HCT116 (cell line): Measurements from ENCODE around the gene ACTR3C. TPM values are rescaled to one million over a fixed set of nuclear protein-coding genes. Genes with fewer than 3 reads are reported as not detected.
A peak's percentile ranks its signal among the peaks of the same experiment; 100 is the strongest.
"Not testable (repeated sequence)": the region's sequence is repeated elsewhere in the genome, so short reads cannot be mapped to it uniquely, and the experiment has no call there.

Experiments used
- ATAC-seq: fragments of 200-7000 bp; cut with Tn5 transposase; 2 replicates; pipeline ENCODE4 v1.9.1; 2020; ENCODE audit warnings: mild to moderate bottlenecking, moderate library complexity
- BruUV-seq: library from RNA; stranded (reverse); fragments of 400-500 nt; replicated peaks from 2 replicates; lab custom pipeline; 2021; lab: Mats Ljungman, UMichigan
- CTCF ChIA-PET: fragments of 300-600 bp; sonication (Branson Sonifier 250); formaldehyde crosslinking; loops from one replicate; lab custom pipeline; 2021; ENCODE audit warnings: antibody characterized with exemption; lab: Charles Lee
- POLR2A ChIA-PET: fragments of 300-600, 350-600 bp; sonication (Branson Sonifier 250); formaldehyde crosslinking; loops from one replicate; lab custom pipeline; 2021; ENCODE audit warnings: antibody characterized with exemption; lab: Charles Lee
- RAD21 ChIA-PET, 2 experiments: fragments of 300-600 bp; sonication (Branson Sonifier 250); formaldehyde crosslinking; loops; one replicate each; lab custom pipeline; 2023; ENCODE audit warnings: low total read pairs in 2 of 2; ENCODE audit not compliant: uncharacterized antibody in 2 of 2, unreplicated experiment in 2 of 2, low non-redundant PET in 1 of 2; lab: Charles Lee
- DNase-seq: peaks from one replicate; pipeline ENCODE4 v3.0.0-alpha.2; 2010; ENCODE audit warnings: low read depth, low spot score
- H2AFZ ChIP-seq: fragments of 200-600 bp; shearing (Covaris generic), sonication (generic); 2 replicates; pipeline ENCODE4 v1.6.1; 2017; ENCODE audit warnings: low read depth, mixed run types, mixed read lengths, antibody characterized with exemption, low read length; ENCODE audit not compliant: poor library complexity, severe bottlenecking
- H3K27ac ChIP-seq: 2 replicates; pipeline ENCODE4 v1.5.1; 2012; ENCODE audit warnings: low read depth, low read length
- H3K27me3 ChIP-seq: fragments of 200-600 bp; sonication (generic); 2 replicates; pipeline ENCODE4 v1.6.1; 2016; ENCODE audit warnings: mixed run types, low read length, mixed read lengths; ENCODE audit not compliant: insufficient read depth
- H3K36me3 ChIP-seq, 2 experiments: fragments of 200-500 bp in 1 of 2; fragments of 200-600 bp in 1 of 2; sonication (Bioruptor generic) in 1 of 2; sonication (generic) in 1 of 2; 2 replicates each; pipeline versions ENCODE4 v1.5.1 to v1.6.1; 2014 to 2016; ENCODE audit warnings: low read length in 2 of 2, inconsistent platforms in 1 of 2, mixed read lengths in 1 of 2, mixed run types in 1 of 2; ENCODE audit not compliant: insufficient read depth in 2 of 2, control insufficient read depth in 1 of 2
- H3K4me1 ChIP-seq, 2 experiments: fragments of 200-600 bp in 1 of 2; sonication (generic) in 1 of 2; 2 replicates each; pipeline versions ENCODE4 v1.5.1 to v1.6.1; 2012 to 2017; ENCODE audit warnings: low read length in 2 of 2, inconsistent platforms in 1 of 2, mild to moderate bottlenecking in 1 of 2, mixed read lengths in 1 of 2, mixed run types in 1 of 2, moderate library complexity in 1 of 2; ENCODE audit not compliant: insufficient read depth in 2 of 2, control insufficient read depth in 1 of 2
- H3K4me2 ChIP-seq: fragments of 200-600 bp; sonication (generic); 2 replicates; pipeline ENCODE4 v1.6.1; 2017; ENCODE audit warnings: mixed run types, low read length, mixed read lengths
- H3K4me3 ChIP-seq, 2 experiments: fragments of 200-600 bp in 1 of 2; sonication (generic) in 1 of 2; replicated peaks in 1 of 2; 2 replicates each; pipeline ENCODE4 v1.5.1; 2011 to 2016; ENCODE audit warnings: low read length in 2 of 2, control low read depth in 1 of 2, low read depth in 1 of 2, mild to moderate bottlenecking in 1 of 2, mixed read lengths in 1 of 2, mixed run types in 1 of 2
- H3K79me2 ChIP-seq: fragments of 200-600 bp; sonication (generic); 2 replicates; pipeline ENCODE4 v1.6.1; 2017; ENCODE audit warnings: mild to moderate bottlenecking, mixed run types, low read length, moderate library complexity, mixed read lengths; ENCODE audit not compliant: insufficient read depth
- H3K9ac ChIP-seq: fragments of 200-600 bp; sonication (generic); 2 replicates; pipeline ENCODE4 v1.6.1; 2016; ENCODE audit warnings: low read length, mixed read lengths
- H3K9me2 ChIP-seq: fragments of 200-600 bp; sonication (generic), shearing (Covaris generic); 2 replicates; pipeline ENCODE4 v1.6.1; 2017; ENCODE audit warnings: mixed run types, mild to moderate bottlenecking, moderate library complexity; ENCODE audit not compliant: insufficient read depth
- H3K9me3 ChIP-seq, 2 experiments: fragments of 200-500 bp in 1 of 2; fragments of 200-600 bp in 1 of 2; sonication (Bioruptor generic) in 1 of 2; sonication (generic) in 1 of 2; 2 replicates each; pipeline ENCODE4 v1.6.1; 2014 to 2017; ENCODE audit warnings: low read length in 2 of 2, mixed read lengths in 2 of 2, inconsistent platforms in 1 of 2, low read depth in 1 of 2, mild to moderate bottlenecking in 1 of 2, mixed run types in 1 of 2, moderate library complexity in 1 of 2; ENCODE audit not compliant: control insufficient read depth in 1 of 2, insufficient read depth in 1 of 2
- H4K20me1 ChIP-seq: fragments of 200-600 bp; sonication (generic), shearing (Covaris generic); 2 replicates; pipeline ENCODE4 v1.6.1; 2017; ENCODE audit warnings: mixed run types, mild to moderate bottlenecking, moderate library complexity; ENCODE audit not compliant: insufficient read depth
- CTCF ChIP-seq, 3 experiments: fragments of 200-600 bp in 1 of 3; sonication (generic) in 1 of 3; IDR thresholded peaks in 2 of 3; conservative IDR thresholded peaks in 1 of 3; 2 replicates each; pipeline ENCODE4 v1.5.1; 2012 to 2017; ENCODE audit warnings: low read depth in 2 of 3, low read length in 2 of 3, antibody characterized with exemption in 1 of 3, borderline replicate concordance in 1 of 3, control low read depth in 1 of 3, mild to moderate bottlenecking in 1 of 3, mixed read lengths in 1 of 3, mixed run types in 1 of 3, moderate library complexity in 1 of 3; ENCODE audit not compliant: insufficient read depth in 1 of 3
- RAD21 ChIP-seq: IDR thresholded peaks from 2 replicates; pipeline ENCODE4 v1.6.1; 2012; ENCODE audit warnings: low read depth, mild to moderate bottlenecking
- intact Hi-C: fragments of 100-400 bp; cut with micrococcal nuclease; formaldehyde crosslinking; loops from 2 replicates; pipeline ENCODE4 v1.10.0; 2022
- total RNA-seq: library from RNA; stranded (reverse); gene quantifications from one replicate; pipeline ENCODE4 v1.2.1, GENCODE V29; 2021; ENCODE audit not compliant: unreplicated experiment

The ACTR3C gene
- total RNA-seq, 1 experiment from 2014 or later: 2.0 TPM

- DNase-seq, H3K36me3 ChIP-seq, BruUV-seq, H2AFZ ChIP-seq, RAD21 ChIA-PET, H3K79me2 ChIP-seq, CTCF ChIA-PET, H3K9me3 ChIP-seq, H3K4me2 ChIP-seq, H3K27me3 ChIP-seq, H4K20me1 ChIP-seq, H3K9me2 ChIP-seq, H3K9ac ChIP-seq, H3K27ac ChIP-seq, H3K4me3 ChIP-seq, H3K4me1 ChIP-seq, POLR2A ChIA-PET: not testable (repeated sequence)
- TF ChIP-seq CTCF (IDR thresholded peaks at IDR 0.05 in 2 of 3, conservative IDR thresholded peaks at IDR 0.05 in 1 of 3; ENCODE audit: borderline replicate concordance in 1 of 3, insufficient read depth in 1 of 3, low read depth in 2 of 3, low read length in 2 of 3) (peak; percentile 45 to 55 (median 54); a peak in 5 of 6 replicates), RAD21 (peak; percentile 66)
- intact Hi-C loops: loop anchor here (1.0 kb wide), 2 partner anchors 393 to 469 kb away; no protein-coding TSS in a partner anchor
- peak; percentile 94 for ATAC-seq
These were observed 47.1 kb downstream of the ACTR3C start for GRCh38 chr7:150276132-150276695.

- H3K4me2 ChIP-seq, H4K20me1 ChIP-seq, intact Hi-C loops, DNase-seq, H3K4me1 ChIP-seq, H3K9me2 ChIP-seq, CTCF ChIA-PET, H3K27ac ChIP-seq, H3K79me2 ChIP-seq, H3K27me3 ChIP-seq, RAD21 ChIA-PET, BruUV-seq, H2AFZ ChIP-seq, ATAC-seq, H3K4me3 ChIP-seq, H3K9me3 ChIP-seq, POLR2A ChIA-PET, H3K9ac ChIP-seq, H3K36me3 ChIP-seq: not testable (repeated sequence)
These were observed 51.4 kb downstream of the ACTR3C start for GRCh38 chr7:150271898-150272297.

GRCh38 chr7:150270101-150270824 lies 53.1 kb downstream of the ACTR3C start:
- RAD21 ChIA-PET, H3K4me3 ChIP-seq, DNase-seq, H3K4me2 ChIP-seq, H3K4me1 ChIP-seq, H3K9me2 ChIP-seq, H3K27ac ChIP-seq, CTCF ChIA-PET, H3K36me3 ChIP-seq, intact Hi-C loops, H3K9ac ChIP-seq, H4K20me1 ChIP-seq, POLR2A ChIA-PET, H2AFZ ChIP-seq, H3K9me3 ChIP-seq, BruUV-seq, H3K79me2 ChIP-seq, ATAC-seq, H3K27me3 ChIP-seq: not testable (repeated sequence)

GRCh38 chr7:150268798-150269197 lies 54.5 kb downstream of the ACTR3C start:
- H3K36me3 ChIP-seq, DNase-seq, H3K27ac ChIP-seq, H3K4me2 ChIP-seq, H3K27me3 ChIP-seq, H3K9me2 ChIP-seq, BruUV-seq, H3K9ac ChIP-seq, RAD21 ChIA-PET, H3K4me1 ChIP-seq, CTCF ChIA-PET, H4K20me1 ChIP-seq, ATAC-seq, H2AFZ ChIP-seq, H3K9me3 ChIP-seq, H3K4me3 ChIP-seq, intact Hi-C loops, H3K79me2 ChIP-seq, POLR2A ChIA-PET: not testable (repeated sequence)
